ENCODE results near the gene TMEM185B.
A peak's percentile ranks its signal among the peaks of the same experiment; 100 is the strongest.
"Not testable (repeated sequence)": the region's sequence is repeated elsewhere in the genome, so short reads cannot be mapped to it uniquely, and the experiment has no call there.

Gene TMEM185B

GRCh38 chr2:120206022-120206581, 17.1 kb downstream of the TMEM185B start:
- DNase-seq (peak; percentile 76), ATAC-seq (no peak)

- DNase-seq (no peak), ATAC-seq (no peak)
Observed at GRCh38 chr2:120204945-120205670, 18.1 kb downstream of the TMEM185B start.

- ATAC-seq (no peak), DNase-seq (no peak)
Observed at GRCh38 chr2:120204417-120204816, 18.8 kb downstream of the TMEM185B start.

- no peak for DNase-seq
Observed at GRCh38 chr2:120204022-120204405, 19.2 kb downstream of the TMEM185B start.

GRCh38 chr2:120203251-120204021, 19.8 kb downstream of the TMEM185B start:
- ATAC-seq (peak; percentile 15), DNase-seq (no peak)

More at GRCh38 chr2:120204022-120204405, 19.2 kb downstream of the TMEM185B start:
- peak; percentile 8 for ATAC-seq

GRCh38 chr2:120199817-120200459, 23.3 kb downstream of the TMEM185B start:
- not testable (repeated sequence) for DNase-seq, ATAC-seq

- ATAC-seq = no peak
- DNase-seq = no peak
Observed at GRCh38 chr2:120195553-120195952, 27.6 kb downstream of the TMEM185B start.

- DNase-seq = no peak
- ATAC-seq = no peak
Observed at GRCh38 chr2:120192280-120192679, 30.9 kb downstream of the TMEM185B start.

- ATAC-seq (no peak), DNase-seq (no peak)
Observed at GRCh38 chr2:120189189-120189588, 34.0 kb downstream of the TMEM185B start.

- no peak for ATAC-seq
- no peak for DNase-seq
Observed at GRCh38 chr2:120182019-120182560, 41.1 kb downstream of the TMEM185B start.

GRCh38 chr2:120180066-120180465, 43.1 kb downstream of the TMEM185B start:
- DNase-seq (no peak), ATAC-seq (no peak)

- ATAC-seq = no peak
- no peak for DNase-seq
Observed at GRCh38 chr2:120179396-120179795, 43.8 kb downstream of the TMEM185B start.

- ATAC-seq (no peak), DNase-seq (peak; percentile 15)
Observed at GRCh38 chr2:120177973-120178372, 45.2 kb downstream of the TMEM185B start.

GRCh38 chr2:120177001-120177621, 46.1 kb downstream of the TMEM185B start:
- peak; percentile 95 for ATAC-seq
- peak; percentile 81 for DNase-seq

- no peak for DNase-seq
- peak; percentile 1 for ATAC-seq
Observed at GRCh38 chr2:120176526-120176925, 46.7 kb downstream of the TMEM185B start.

- DNase-seq = no peak
- no peak for ATAC-seq
Observed at GRCh38 chr2:120174963-120175581, 48.1 kb downstream of the TMEM185B start.

Measured in stimulated activated naive CD8-positive, alpha-beta T cell treated with anti-CD3 and anti-CD28 coated beads, Interleukin-15, Interleukin-2, amounts not matched to agents 100 U/mL and 50 U/mL, for 24 hours (primary cell).